Heart right ventricle (tissue), 16 donors: ENCODE results near the gene FBXO34. TPM values are rescaled to one million over a fixed set of nuclear protein-coding genes. Genes with fewer than 3 reads are reported as not detected.
A peak's percentile ranks its signal among the peaks of the same experiment; 100 is the strongest.

Experiments used
- ATAC-seq, 8 donors: fragments of 200-7000 bp; cut with Tn5 transposase; one replicate each; pipeline ENCODE4 v1.9.1; 2020; ENCODE audit warnings: mild to moderate bottlenecking in 8 of 8, moderate library complexity in 8 of 8, moderate number of reproducible peaks in 1 of 8
- DNase-seq, 2 donors: peaks; one replicate each; pipeline ENCODE4 v3.0.0-alpha.2; 2020
- H3K27ac ChIP-seq, 10 donors: fragments of 200-600 bp; sonication (generic) in 2 of 10; one replicate each; pipeline versions ENCODE4 v1.5.0 to v1.8.0; 2020 to 2022; ENCODE audit warnings: mild to moderate bottlenecking in 3 of 10
- H3K27me3 ChIP-seq, 7 donors: fragments of 200-600 bp; one replicate each; pipeline ENCODE4 v1.8.0; 2021 to 2022; ENCODE audit warnings: mild to moderate bottlenecking in 2 of 7
- H3K36me3 ChIP-seq, 9 donors: fragments of 200-600 bp; sonication (generic) in 1 of 9; one replicate each; pipeline versions ENCODE4 v1.5.0 to v1.8.0; 2020 to 2022; ENCODE audit warnings: mild to moderate bottlenecking in 2 of 9
- H3K4me1 ChIP-seq, 9 donors: fragments of 200-600 bp; sonication (generic) in 1 of 9; one replicate each; pipeline versions ENCODE4 v1.5.0 to v1.8.0; 2020 to 2022; ENCODE audit warnings: mild to moderate bottlenecking in 4 of 9
- H3K4me3 ChIP-seq, 10 donors: fragments of 200-600 bp; sonication (generic) in 2 of 10; one replicate each; pipeline versions ENCODE4 v1.5.0 to v1.8.0; 2020 to 2022; ENCODE audit warnings: mild to moderate bottlenecking in 7 of 10, moderate library complexity in 2 of 10
- H3K9me3 ChIP-seq, 11 donors: fragments of 200-600 bp in 10 of 11; sonication (generic) in 2 of 11; one replicate each; pipeline versions ENCODE4 v1.5.0 to v1.8.0; 2013 to 2022; ENCODE audit warnings: mild to moderate bottlenecking in 2 of 11, control low read depth in 1 of 11, moderate library complexity in 1 of 11
- WGBS, 2 donors: extraction: QIAGEN DNeasy Blood & Tissue Kit; methylation state at CpG; one replicate each; pipeline ENCODE4 v1.1.7; 2013; ENCODE audit warnings: inconsistent platforms in 1 of 2; 5-methylcytosine and 5-hydroxymethylcytosine counted together
- intact Hi-C, 10 donors: fragments of 100-400 bp; cut with DNase I; formaldehyde crosslinking; loops; one replicate each; pipeline versions ENCODE4 v1.11.1 to v1.14.2; 2022
- polyA plus RNA-seq, 2 donors: library from polyadenylated mRNA; stranded (reverse); fragments of 200-250 nt; gene quantifications; one replicate each; pipeline ENCODE4 v1.2.3, GENCODE V29; 2013
- total RNA-seq, 10 donors: library from RNA; stranded (reverse); fragmentation: NEBNext Ultra II Directional in 3 of 10; extraction: Animal tissue kit (Norgen Biotek cat#: 25700) in 3 of 10; gene quantifications; one replicate each; pipeline versions ENCODE4 v1.2.1 to v1.2.4, GENCODE V29; 2021 to 2023
- TF ChIP-seq, protein P1 (sequence below), 9 donors: fragments of 200-600 bp; sonication (generic) in 2 of 9; IDR thresholded peaks; one replicate each; pipeline versions ENCODE4 v1.5.0 to v1.8.0; 2021 to 2022; ENCODE audit warnings: antibody characterized with exemption in 9 of 9, mild to moderate bottlenecking in 5 of 9, moderate library complexity in 1 of 9
- donor health status: Arrhythmogenic right ventricular cardiomyopathy.
- donor health status: ischemic (EF 13 %, LVEDD 7.1; RV severe dilation, severe dysfunction).
- donor health status: healthy with polysubstance abuse.
- donor health status: DM: no; HTN: yes; CAD: no.
- donor health status: DM: no; HTN: no; CAD: no.
- donor health status: ischemic (EF 25% LVEDD 6.9; RV normal size, moderate dysfunction).
- donor health status: ischemic (EF 25% LVEDD 5.7; RV mildly dilated, moderate dysfunction).
- donor health status: healthy.
- donor health status: DM: yes; HTN: yes; CAD: no.
- donor health status: Ischemic cardiomyopathy.
- donor health status: ischemic (EF 35%, LVEDD 5.7; RV mildly dilated, moderate dysfunction).
- donor health status: nonischemic (EF 11% LVEDD 7.7; RV severe dilation, severe dysfunction).
- donor health status: DM: yes; HTN: yes; CAD: no.
- donor health status: PGD.
- donor health status: ischemic (EF 29% LVEDD 5.4; RV normal size, mild dysfunction).
- donor health status: nonischemic (EF 23%, LVEDD 6.1; RV moderate dilation, normal function).

The FBXO34 gene
- total and polyA plus RNA-seq, 12 donors: 8.9 to 26.2 (median 20.8) TPM

- Histone ChIP-seq H3K4me3 (no peak overlapping the region), H3K27me3 (no peaks in the 10 kb centered on the region), H3K27ac (no peak overlapping the region), H3K9me3 (no peaks in the 10 kb centered on the region), H3K4me1 (peaks cover 0 to 40% (median 23%) of the 10 kb centered on the region in 9 donors), H3K36me3 (no peaks in the 10 kb centered on the region)
- intact Hi-C loops: no loop called here
- ATAC-seq: no peak
- no peak for DNase-seq
- 88 to 90% methylated on average over 6 of the region's 6 CpGs for WGBS, 2 donors
- TF ChIP-seq, protein P1, sequence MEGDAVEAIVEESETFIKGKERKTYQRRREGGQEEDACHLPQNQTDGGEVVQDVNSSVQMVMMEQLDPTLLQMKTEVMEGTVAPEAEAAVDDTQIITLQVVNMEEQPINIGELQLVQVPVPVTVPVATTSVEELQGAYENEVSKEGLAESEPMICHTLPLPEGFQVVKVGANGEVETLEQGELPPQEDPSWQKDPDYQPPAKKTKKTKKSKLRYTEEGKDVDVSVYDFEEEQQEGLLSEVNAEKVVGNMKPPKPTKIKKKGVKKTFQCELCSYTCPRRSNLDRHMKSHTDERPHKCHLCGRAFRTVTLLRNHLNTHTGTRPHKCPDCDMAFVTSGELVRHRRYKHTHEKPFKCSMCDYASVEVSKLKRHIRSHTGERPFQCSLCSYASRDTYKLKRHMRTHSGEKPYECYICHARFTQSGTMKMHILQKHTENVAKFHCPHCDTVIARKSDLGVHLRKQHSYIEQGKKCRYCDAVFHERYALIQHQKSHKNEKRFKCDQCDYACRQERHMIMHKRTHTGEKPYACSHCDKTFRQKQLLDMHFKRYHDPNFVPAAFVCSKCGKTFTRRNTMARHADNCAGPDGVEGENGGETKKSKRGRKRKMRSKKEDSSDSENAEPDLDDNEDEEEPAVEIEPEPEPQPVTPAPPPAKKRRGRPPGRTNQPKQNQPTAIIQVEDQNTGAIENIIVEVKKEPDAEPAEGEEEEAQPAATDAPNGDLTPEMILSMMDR (IDR thresholded peaks at IDR 0.05): no peak
These were observed 17.2 kb downstream of the FBXO34 start for GRCh38 chr14:55288439-55288838.

DNA sequence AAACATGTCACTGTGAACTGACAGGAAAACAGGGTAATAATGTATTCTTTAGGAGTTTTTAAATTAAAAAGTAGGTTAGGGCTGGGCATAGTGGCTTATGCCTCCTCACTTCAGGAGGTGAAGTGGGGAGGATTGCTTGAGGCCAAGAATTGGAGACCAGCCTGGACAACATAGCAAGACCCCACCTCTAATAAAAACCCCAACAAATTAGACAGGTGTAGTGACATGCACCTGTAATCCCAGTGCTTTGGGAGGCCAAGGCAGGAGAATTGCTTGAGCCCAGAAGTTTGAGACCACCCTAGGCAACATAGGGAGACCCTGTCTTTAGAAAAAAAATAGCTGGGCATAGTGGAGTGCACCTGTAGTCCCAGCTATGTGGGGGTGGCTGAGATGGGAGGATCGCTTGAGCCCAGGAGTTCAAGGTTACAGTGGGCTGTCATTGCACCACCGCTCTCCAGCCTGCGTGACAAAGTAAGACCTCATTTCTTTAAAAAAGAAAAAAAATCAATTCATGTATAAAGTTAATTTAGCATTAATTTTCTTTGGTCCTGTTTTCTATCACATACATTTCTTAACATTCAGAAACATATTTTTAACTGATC lies 20.4 kb downstream of the FBXO34 start:
- ATAC-seq (no peak), DNase-seq (no peak)
- H3K4me3 ChIP-seq: no peak overlapping the region
- no peaks in the 10 kb centered on the region for H3K36me3 ChIP-seq
- intact Hi-C loops: no loop called here
- no peaks in the 10 kb centered on the region for H3K27me3 ChIP-seq
- no peak overlapping the region for H3K27ac ChIP-seq
- whole genome bisulfite sequencing, 2 donors: 92 to 99% methylated on average over 3 of the region's 3 CpGs
- TF ChIP-seq, protein P1 (IDR thresholded peaks at IDR 0.05): no peak
- H3K4me1 ChIP-seq: peaks cover 0 to 29% (median 10%) of the 10 kb centered on the region in 9 donors
- no peaks in the 10 kb centered on the region for H3K9me3 ChIP-seq

- peaks cover 0 to 12% (median 0%) of the 10 kb centered on the region in 9 donors for H3K36me3 ChIP-seq
- intact Hi-C loops: no loop called here
- DNase-seq (no peak), ATAC-seq (no peak)
- WGBS, 2 donors: 88 to 94% methylated on average over 3 of the region's 3 CpGs
- TF ChIP-seq, protein P1 (IDR thresholded peaks at IDR 0.05): no peak
- H3K27me3 ChIP-seq: no peaks in the 10 kb centered on the region
- H3K9me3 ChIP-seq: no peaks in the 10 kb centered on the region
- H3K27ac ChIP-seq: no peak overlapping the region
- H3K4me3 ChIP-seq: no peak overlapping the region
- peaks cover 0 to 31% (median 18%) of the 10 kb centered on the region in 9 donors for H3K4me1 ChIP-seq
These were observed 23.4 kb downstream of the FBXO34 start for GRCh38 chr14:55294603-55295002.

- WGBS, 2 donors: 70 to 76% methylated on average over 6 of the region's 6 CpGs
- ATAC-seq (no peak), DNase-seq (no peak)
- TF ChIP-seq, protein P1 (IDR thresholded peaks at IDR 0.05): peak in 1 of 9 donors; percentile 26
- peaks cover 3 to 51% (median 38%) of the 10 kb centered on the region in 9 donors for H3K4me1 ChIP-seq
- H3K4me3 ChIP-seq: no peak overlapping the region
- peaks cover 0 to 12% (median 0%) of the 10 kb centered on the region in 9 donors for H3K36me3 ChIP-seq
- no peak overlapping the region for H3K27ac ChIP-seq
- intact Hi-C loops: no loop called here
- H3K27me3 ChIP-seq: no peaks in the 10 kb centered on the region
- no peaks in the 10 kb centered on the region for H3K9me3 ChIP-seq
These were observed 26.6 kb downstream of the FBXO34 start for GRCh38 chr14:55297611-55298499.
